ENCODE measurements around the gene STK32B. TPM values are rescaled to one million over a fixed set of nuclear protein-coding genes. Genes with fewer than 3 reads are reported as not detected.

The STK32B gene
- total and polyA plus RNA-seq, 2 of the 4 experiments (the other 2 are of a cell fraction), result 5.5 to 6.3 TPM

GRCh38 chr4:5037553-5038551 is 13.4 kb upstream of the STK32B start (continued):
- TF ChIP-seq, protein P1, sequence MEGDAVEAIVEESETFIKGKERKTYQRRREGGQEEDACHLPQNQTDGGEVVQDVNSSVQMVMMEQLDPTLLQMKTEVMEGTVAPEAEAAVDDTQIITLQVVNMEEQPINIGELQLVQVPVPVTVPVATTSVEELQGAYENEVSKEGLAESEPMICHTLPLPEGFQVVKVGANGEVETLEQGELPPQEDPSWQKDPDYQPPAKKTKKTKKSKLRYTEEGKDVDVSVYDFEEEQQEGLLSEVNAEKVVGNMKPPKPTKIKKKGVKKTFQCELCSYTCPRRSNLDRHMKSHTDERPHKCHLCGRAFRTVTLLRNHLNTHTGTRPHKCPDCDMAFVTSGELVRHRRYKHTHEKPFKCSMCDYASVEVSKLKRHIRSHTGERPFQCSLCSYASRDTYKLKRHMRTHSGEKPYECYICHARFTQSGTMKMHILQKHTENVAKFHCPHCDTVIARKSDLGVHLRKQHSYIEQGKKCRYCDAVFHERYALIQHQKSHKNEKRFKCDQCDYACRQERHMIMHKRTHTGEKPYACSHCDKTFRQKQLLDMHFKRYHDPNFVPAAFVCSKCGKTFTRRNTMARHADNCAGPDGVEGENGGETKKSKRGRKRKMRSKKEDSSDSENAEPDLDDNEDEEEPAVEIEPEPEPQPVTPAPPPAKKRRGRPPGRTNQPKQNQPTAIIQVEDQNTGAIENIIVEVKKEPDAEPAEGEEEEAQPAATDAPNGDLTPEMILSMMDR (conservative IDR thresholded peaks at IDR 0.05; ENCODE audit: low read depth, low read length), result no peak
- no peak for TF ChIP-seq RAD21 (IDR thresholded peaks at IDR 0.05; ENCODE audit: low read length)
